ENCODE measurements around the gene MARK3.

- TF ChIP-seq CTCF (IDR thresholded peaks at IDR 0.05): no peak
- no peak for TF ChIP-seq ZFX (IDR thresholded peaks at IDR 0.05; ENCODE audit: borderline replicate concordance)
Measured at GRCh38 chr14:103388664-103389063, 3.4 kb downstream of the MARK3 start.

All from 22Rv1 (cell line).